Activated CD8-positive, alpha-beta T cell treated with anti-CD3 and anti-CD28 coated beads, Interleukin-2, amount 10 ng/mL, durations not matched to agents 7 days and 5 days (primary cell): ENCODE data around the gene HSPA1L. TPM values are rescaled to one million over a fixed set of nuclear protein-coding genes. Genes with fewer than 3 reads are reported as not detected.
"Not testable (repeated sequence)": the region's sequence is repeated elsewhere in the genome, so short reads cannot be mapped to it uniquely, and the experiment has no call there.

ENCODE experiments used
- ATAC-seq: fragments of 150-1000 bp; cut with Tn5 transposase; one replicate; pipeline ENCODE4 v1.10.0; 2021; ENCODE audit warnings: moderate library complexity
- CTCF ChIA-PET: fragments of 350-600 bp; sonication (Branson Sonifier 250); formaldehyde crosslinking; loops from one replicate; lab custom pipeline; 2021; ENCODE audit warnings: antibody characterized with exemption; lab: Charles Lee
- POLR2A ChIA-PET: fragments of 350-600 bp; sonication (Branson Sonifier 250); formaldehyde crosslinking; loops from one replicate; lab custom pipeline; 2021; ENCODE audit warnings: antibody characterized with exemption; lab: Charles Lee
- DNase-seq: peaks from one replicate; pipeline ENCODE4 v3.0.0-alpha.2; 2020
- H3K27ac Mint-ChIP-seq: one replicate; pipeline ENCODE4 v1.8.0; 2021; ENCODE audit warnings: mild to moderate bottlenecking, mixed read lengths
- H3K27me3 Mint-ChIP-seq: one replicate; pipeline ENCODE4 v1.8.0; 2021; ENCODE audit warnings: low read depth, mixed read lengths
- H3K36me3 Mint-ChIP-seq: one replicate; pipeline ENCODE4 v1.8.0; 2021; ENCODE audit warnings: low read depth, mixed read lengths
- H3K4me1 Mint-ChIP-seq: one replicate; pipeline ENCODE4 v1.8.0; 2021; ENCODE audit warnings: low read depth, mixed read lengths
- H3K4me3 Mint-ChIP-seq: one replicate; pipeline ENCODE4 v1.8.0; 2021; ENCODE audit warnings: mild to moderate bottlenecking, mixed read lengths
- H3K9me3 Mint-ChIP-seq: one replicate; pipeline ENCODE4 v1.8.0; 2022; ENCODE audit warnings: mixed read lengths; ENCODE audit not compliant: insufficient read depth
- total RNA-seq, 2 experiments: library from RNA; stranded (reverse); gene quantifications; one replicate each; pipeline ENCODE4 v1.2.3, GENCODE V29; 2021

The HSPA1L gene
- total RNA-seq, 2 experiments from 2014 or later, result 3.0 to 3.1 TPM

DNA sequence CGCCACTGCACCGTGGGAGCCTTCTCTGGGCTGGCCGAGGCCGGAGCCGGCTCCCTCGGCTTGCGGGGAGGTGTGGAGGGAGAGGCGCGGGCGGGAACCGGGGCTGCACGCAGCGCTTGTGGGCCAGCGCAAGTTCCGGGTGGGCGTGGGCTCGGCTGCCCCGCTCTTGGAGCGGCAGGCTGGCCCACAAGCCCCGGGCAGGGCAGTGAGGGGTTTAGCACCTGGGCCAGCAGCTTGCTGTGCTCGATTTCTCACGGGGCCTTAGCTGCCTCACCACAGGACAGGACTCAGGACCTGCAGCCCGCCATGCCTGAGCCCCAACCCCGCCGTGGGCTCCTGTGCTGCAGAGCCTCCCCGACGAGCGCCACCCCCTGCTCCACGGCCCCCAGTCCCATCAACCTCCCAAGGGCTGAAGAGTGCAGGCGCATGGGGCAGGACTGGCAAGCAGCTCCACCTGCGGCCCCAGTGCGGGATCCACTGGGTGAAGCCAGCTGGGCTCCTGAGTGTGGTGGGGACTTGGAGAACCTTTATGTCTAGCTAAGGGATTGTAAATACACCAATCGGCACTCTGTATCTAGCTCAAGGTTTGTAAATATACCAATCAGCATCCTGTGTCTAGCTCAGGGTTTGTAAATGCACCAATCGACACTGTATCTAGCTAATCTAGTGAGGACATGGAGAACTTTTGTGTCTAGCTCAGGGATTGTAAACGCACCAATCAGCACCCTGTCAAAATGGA lies 37.1 kb upstream of the HSPA1L start:
- not testable (repeated sequence) for DNase-seq, H3K4me3 Mint-ChIP-seq, H3K4me1 Mint-ChIP-seq, H3K9me3 Mint-ChIP-seq, H3K27me3 Mint-ChIP-seq, H3K36me3 Mint-ChIP-seq, H3K27ac Mint-ChIP-seq
- peak; percentile 16 for ATAC-seq
- POLR2A ChIA-PET, result interaction anchor here (0.6 to 0.7 kb wide), 2 partner anchors 10 to 196 kb away, joined by 3 read pairs; partner anchors contain the start of gene NEU1
- CTCF ChIA-PET, result interaction anchor here (0.8 kb wide), 1 partner anchor 9 kb away, joined by 3 read pairs; no protein-coding TSS in a partner anchor

DNA sequence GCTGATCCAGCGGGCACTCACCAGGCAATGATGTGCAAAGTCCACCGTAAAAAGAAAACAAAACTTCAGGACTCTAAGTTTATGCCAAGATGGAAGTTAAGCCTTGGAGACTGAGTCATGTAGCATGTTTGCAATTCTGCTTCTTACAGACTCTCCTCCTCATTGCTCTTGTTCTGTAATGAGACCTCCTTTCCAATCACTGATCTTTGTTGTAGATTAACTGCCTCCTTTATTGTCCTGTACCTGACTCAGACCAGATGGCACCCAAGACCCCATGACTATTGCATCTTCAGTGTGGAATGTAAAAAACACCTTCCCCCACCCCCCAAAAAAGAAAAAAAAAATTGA lies 36.4 kb upstream of the HSPA1L start:
- no peak overlapping the region for H3K4me3 Mint-ChIP-seq
- no peak for DNase-seq
- no peak overlapping the region for H3K27ac Mint-ChIP-seq
- ChIA-PET POLR2A (interaction anchor here (0.6 kb wide), 1 partner anchor 199 kb away, joined by 3 read pairs; the partner anchor contains the start of gene BAG6), CTCF (interaction anchor here (0.5 kb wide), 1 partner anchor 12 kb away, joined by 3 read pairs; no protein-coding TSS in a partner anchor)
- no peak for ATAC-seq
- H3K4me1 Mint-ChIP-seq, result no peaks in the 10 kb centered on the region
- peaks cover 2% of the 10 kb centered on the region for H3K36me3 Mint-ChIP-seq
- H3K27me3 Mint-ChIP-seq, result no peaks in the 10 kb centered on the region
- peaks cover 7% of the 10 kb centered on the region for H3K9me3 Mint-ChIP-seq

DNA sequence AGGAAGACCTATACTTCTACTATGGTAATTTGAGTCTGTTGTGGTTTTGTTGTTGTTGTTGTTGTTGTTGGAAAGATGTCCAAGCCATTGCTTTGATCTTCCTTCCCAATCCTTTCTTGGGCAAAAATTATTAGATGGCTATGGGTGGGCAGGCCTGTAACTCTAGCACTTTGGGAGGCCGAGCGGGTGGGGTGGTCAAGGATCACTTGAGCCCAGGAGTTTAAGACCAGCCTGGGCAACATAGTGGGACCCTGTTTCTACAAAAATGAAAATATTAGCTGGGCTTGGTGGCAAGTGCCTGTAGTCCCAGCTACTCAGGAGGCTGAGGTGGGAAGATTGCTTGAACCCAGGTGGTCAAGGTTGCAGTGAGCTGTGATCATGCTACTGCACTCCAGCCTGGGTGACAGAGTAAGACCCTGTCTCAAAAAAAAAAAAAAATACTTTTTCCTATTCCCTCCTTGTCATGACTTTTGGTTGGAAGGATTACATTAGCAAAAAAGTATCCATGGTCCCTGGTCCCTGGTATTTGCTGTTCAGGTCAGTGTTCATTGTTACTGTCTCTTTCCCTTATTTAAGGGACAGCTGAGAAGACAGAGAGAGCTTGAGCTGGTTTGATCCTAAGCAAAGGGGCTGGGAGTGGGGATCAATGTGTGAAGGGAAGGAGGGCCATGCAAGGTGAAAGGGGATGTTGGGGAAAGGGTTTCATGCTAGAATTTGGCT lies 35.8 kb upstream of the HSPA1L start:
- no peak overlapping the region for H3K27ac Mint-ChIP-seq
- peaks cover 7% of the 10 kb centered on the region for H3K9me3 Mint-ChIP-seq
- DNase-seq, result no peak
- no peak overlapping the region for H3K4me3 Mint-ChIP-seq
- no peaks in the 10 kb centered on the region for H3K4me1 Mint-ChIP-seq
- H3K36me3 Mint-ChIP-seq, result peaks cover 2% of the 10 kb centered on the region
- ChIA-PET CTCF (interaction anchor here (0.5 kb wide), 1 partner anchor 12 kb away, joined by 3 read pairs; no protein-coding TSS in a partner anchor), POLR2A (interaction anchor here (0.6 kb wide), 1 partner anchor 198 kb away, joined by 3 read pairs; the partner anchor contains the start of gene BAG6)
- no peaks in the 10 kb centered on the region for H3K27me3 Mint-ChIP-seq
- ATAC-seq, result no peak

DNA sequence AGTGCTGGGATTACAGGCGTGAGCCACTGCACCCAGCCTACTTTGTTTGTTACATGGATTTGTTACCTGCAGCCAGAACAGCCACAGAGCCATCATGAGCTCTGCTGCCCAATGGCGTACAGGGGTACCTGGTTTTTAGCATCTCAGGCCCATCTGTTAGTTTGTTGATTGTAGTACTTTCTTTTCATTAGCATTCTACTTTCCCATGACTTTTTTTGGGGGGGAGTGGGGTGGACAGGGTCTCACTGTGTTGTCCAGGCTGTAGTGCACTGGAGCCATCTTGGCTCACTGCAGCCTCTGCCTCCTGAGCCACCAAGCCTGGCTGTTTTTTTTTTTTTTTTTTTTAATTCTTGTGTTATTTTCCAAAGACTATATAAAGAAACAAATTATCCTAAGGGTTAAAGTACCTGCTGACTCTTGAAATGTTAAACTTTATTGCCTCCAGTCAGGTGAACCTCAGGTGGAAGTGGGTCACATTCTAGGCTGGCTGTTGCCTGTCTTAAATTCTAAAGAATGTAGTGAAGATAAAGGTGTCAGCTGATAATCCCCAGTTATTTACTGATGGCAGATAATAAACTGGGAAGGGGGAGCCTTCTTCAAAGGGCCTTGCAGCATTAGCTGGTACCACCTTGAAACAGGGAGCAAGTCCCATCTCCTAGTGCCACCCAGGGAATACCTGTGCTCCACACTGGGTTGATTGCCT lies 32.3 kb upstream of the HSPA1L start:
- no peak for ATAC-seq
- Mint-ChIP-seq H3K27me3 (no peaks in the 10 kb centered on the region), H3K4me1 (no peaks in the 10 kb centered on the region), H3K9me3 (peaks cover under 1% of the 10 kb centered on the region), H3K4me3 (no peak overlapping the region), H3K36me3 (peaks cover 5% of the 10 kb centered on the region), H3K27ac (no peak overlapping the region)
- ChIA-PET CTCF (interaction anchor here (0.9 kb wide), 1 partner anchor 77 kb away, joined by 3 read pairs; no protein-coding TSS in a partner anchor), POLR2A (no interaction called here)
- DNase-seq, result no peak

DNA sequence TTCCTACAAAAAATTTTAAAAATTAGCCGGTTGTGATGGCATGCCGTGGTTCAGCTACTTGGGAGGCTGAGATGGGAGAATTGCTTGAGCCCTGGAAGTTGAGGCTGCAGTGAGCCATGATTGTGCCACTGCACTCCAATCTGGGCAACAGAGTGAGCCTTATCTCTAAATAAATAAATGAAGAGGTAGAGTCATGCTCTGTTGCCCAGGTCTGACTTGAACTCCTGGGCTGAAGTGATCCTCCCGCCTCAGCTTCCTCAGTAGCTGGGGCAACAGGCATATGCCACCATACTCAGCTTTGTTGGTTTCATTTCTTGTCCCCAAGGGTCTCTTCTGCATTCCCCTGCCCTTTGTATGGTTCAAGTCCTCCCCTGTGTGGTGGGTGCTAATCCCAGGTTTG lies 29.4 kb upstream of the HSPA1L start:
- Mint-ChIP-seq H3K36me3 (peaks cover 28% of the 10 kb centered on the region), H3K4me3 (no peak overlapping the region), H3K27ac (no peak overlapping the region), H3K4me1 (peaks cover 6% of the 10 kb centered on the region), H3K27me3 (no peaks in the 10 kb centered on the region), H3K9me3 (no peaks in the 10 kb centered on the region)
- POLR2A ChIA-PET, result interaction anchor here (1.2 to 2.2 kb wide), 2 partner anchors 10 to 18 kb away, joined by 3 to 10 read pairs; partner anchors contain the start of gene NEU1
- ATAC-seq (no peak), DNase-seq (no peak)
- CTCF ChIA-PET, result no interaction called here

DNA sequence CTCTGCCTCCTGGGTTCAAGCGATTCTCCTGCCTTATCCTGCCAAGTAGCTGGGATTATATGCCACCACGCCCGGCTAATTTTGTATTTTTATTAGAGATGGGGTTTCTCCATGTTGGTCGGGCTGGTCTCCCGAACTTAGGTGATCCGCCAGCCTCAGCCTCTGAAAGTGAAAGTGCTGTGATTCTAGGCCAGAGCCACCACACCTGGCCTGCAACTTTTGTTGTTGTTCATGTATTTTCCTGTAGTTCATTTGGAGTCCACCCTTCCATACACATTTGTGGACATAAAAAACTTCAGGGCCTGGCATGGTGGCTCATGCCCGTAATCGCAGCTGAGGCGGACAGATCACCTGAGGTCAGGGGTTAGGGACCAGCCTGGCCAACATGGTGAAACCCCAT lies 27.0 kb upstream of the HSPA1L start:
- Mint-ChIP-seq H3K9me3 (no peaks in the 10 kb centered on the region), H3K27ac (no peak overlapping the region), H3K36me3 (peaks cover 51% of the 10 kb centered on the region), H3K4me3 (no peak overlapping the region), H3K4me1 (peaks cover 26% of the 10 kb centered on the region), H3K27me3 (no peaks in the 10 kb centered on the region)
- ATAC-seq, result no peak
- no peak for DNase-seq
- ChIA-PET POLR2A (interaction anchor here (0.7 kb wide), 1 partner anchor 249 kb away, joined by 3 read pairs; the partner anchor contains the start of gene NCR3), CTCF (no interaction called here)

DNA sequence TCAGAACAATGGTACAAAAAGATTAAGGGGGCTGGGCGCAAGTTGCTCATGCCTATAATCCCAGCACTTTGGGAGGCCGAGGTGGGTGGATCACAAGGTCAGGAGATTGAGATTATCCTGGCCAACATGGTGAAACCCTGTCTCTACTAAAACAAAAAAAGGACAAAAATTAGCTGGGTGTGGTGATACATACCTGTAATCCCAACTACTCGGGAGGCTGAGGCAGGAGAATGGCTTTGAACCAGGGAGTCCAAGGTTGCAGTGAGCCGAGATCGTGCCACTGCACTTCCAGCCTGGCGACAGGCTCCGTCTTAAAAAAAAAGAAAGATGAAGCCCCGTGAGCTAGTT lies 24.7 kb upstream of the HSPA1L start:
- Mint-ChIP-seq H3K4me1 (peaks cover 38% of the 10 kb centered on the region), H3K36me3 (peaks cover 67% of the 10 kb centered on the region)
- ChIA-PET POLR2A (interaction anchor here (1.0 to 1.2 kb wide), 2 partner anchors 12 to 40 kb away, joined by 3 read pairs; partner anchors contain the start of gene HSPA1B), CTCF (interaction anchor here (1.3 to 1.5 kb wide), 2 partner anchors 9 to 23 kb away, joined by 3 to 4 read pairs; partner anchors contain the start of gene NEU1)
- H3K27me3 Mint-ChIP-seq, ATAC-seq, DNase-seq, H3K9me3 Mint-ChIP-seq, H3K4me3 Mint-ChIP-seq, H3K27ac Mint-ChIP-seq: not testable (repeated sequence)

DNA sequence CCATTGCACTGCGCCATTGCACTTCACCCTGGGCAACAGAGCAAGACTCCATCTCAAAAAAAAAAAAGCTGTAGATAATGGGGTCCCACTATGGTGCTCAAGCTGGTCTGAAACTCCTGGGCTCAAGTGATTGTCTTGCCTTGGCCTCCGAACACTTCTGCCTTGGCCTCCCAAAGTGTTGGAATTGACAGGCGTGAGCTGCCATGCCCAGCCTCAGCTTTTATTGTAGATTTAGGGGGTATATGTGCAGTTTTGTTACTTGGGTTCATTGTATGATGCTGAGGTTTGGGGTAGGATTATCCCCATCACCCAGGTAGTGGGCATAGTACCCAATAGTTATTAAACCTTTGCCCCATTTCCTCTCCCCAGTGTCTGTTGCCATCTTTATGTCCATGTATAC lies 23.9 kb upstream of the HSPA1L start:
- Mint-ChIP-seq H3K27ac (no peak overlapping the region), H3K9me3 (no peaks in the 10 kb centered on the region), H3K27me3 (no peaks in the 10 kb centered on the region), H3K36me3 (peaks cover 68% of the 10 kb centered on the region), H3K4me3 (no peak overlapping the region), H3K4me1 (peaks cover 42% of the 10 kb centered on the region)
- DNase-seq (no peak), ATAC-seq (no peak)
- ChIA-PET CTCF (interaction anchor here (0.6 to 1.7 kb wide), 4 partner anchors 9 to 121 kb away, joined by 3 to 5 read pairs (median 4); partner anchors contain the start of gene NEU1), POLR2A (no interaction called here)

DNA sequence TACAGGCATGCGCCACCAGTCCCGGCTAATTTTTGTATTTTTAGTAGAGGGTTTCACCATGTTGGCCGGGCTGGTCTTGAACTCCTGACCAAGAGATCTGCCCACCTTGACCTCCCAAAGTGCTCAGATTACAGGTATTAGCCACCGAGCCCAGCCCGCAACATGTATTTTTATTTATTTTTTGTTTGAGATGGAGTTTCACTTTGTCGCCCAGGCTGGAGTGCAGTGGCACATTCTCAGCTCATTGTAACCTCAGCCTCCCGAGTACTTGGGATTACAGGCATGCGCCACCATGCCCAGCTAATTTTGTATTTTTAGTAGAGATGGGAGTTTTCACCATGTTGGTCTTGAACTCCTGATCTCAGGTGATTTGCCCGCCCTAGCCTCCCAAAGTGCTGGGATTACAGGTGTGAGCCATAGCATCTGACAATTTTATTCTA lies 23.1 kb upstream of the HSPA1L start:
- Mint-ChIP-seq H3K36me3 (peaks cover 68% of the 10 kb centered on the region), H3K4me3 (peak overlapping the region; percentile 98), H3K4me1 (peaks cover 44% of the 10 kb centered on the region), H3K27ac (peak overlapping the region; percentile 92)
- CTCF ChIA-PET, result interaction anchor here (1.7 kb wide), 1 partner anchor 114 kb away, joined by 5 read pairs; no protein-coding TSS in a partner anchor
- H3K9me3 Mint-ChIP-seq, DNase-seq, POLR2A ChIA-PET, H3K27me3 Mint-ChIP-seq, ATAC-seq: not testable (repeated sequence)

DNA sequence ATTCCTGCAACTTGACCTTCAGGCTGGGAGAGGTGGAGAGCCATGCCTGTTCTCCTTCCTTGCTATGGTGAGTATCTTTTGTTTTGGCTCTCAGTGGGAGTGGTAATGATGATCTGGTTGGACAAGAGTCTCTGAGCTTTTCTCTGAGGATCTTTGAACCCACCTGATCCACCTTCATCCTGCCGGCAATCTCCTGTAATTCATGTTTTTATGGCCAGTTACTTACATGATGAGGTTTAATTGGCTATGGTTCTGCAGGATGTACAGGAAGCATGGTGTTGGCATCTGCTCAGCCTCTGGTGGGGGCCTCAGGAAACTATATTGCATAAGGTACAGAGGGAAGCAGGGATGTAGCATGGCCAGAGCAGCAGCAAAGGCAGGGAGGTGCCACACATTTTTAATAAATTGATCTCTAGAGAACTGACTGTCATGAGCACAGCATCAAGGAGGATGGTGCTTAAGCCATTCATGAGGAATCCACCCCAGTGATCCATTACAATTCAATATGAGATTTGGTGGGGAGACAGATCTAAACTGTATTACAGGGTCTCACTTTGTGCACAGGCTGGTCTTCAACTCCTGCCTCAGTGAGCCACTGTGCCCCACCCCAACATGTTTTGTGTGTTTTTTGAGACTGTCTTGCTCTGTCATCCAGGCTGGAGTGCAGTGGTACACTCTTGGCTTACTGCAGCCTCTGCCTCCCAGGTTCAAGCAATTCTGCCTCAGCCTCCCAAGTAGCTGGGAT lies 22.5 kb upstream of the HSPA1L start:
- ATAC-seq, result no peak
- ChIA-PET POLR2A (interaction anchor here (0.6 to 1.3 kb wide), 2 partner anchors 25 to 269 kb away, joined by 3 to 5 read pairs; partner anchors contain the start of gene NEU1), CTCF (interaction anchor here (1.1 to 1.7 kb wide), 4 partner anchors 26 to 115 kb away, joined by 3 to 5 read pairs (median 4); partner anchors contain the start of genes NEU1 and VARS1)
- no peak for DNase-seq
- Mint-ChIP-seq H3K4me3 (peak overlapping the region; percentile 98), H3K27ac (peak overlapping the region; percentile 92), H3K36me3 (peaks cover 68% of the 10 kb centered on the region), H3K9me3 (no peaks in the 10 kb centered on the region), H3K27me3 (no peaks in the 10 kb centered on the region), H3K4me1 (peaks cover 47% of the 10 kb centered on the region)
